ENCODE results near the gene KCNMA1. TPM values are rescaled to one million over a fixed set of nuclear protein-coding genes. Genes with fewer than 3 reads are reported as not detected.

The KCNMA1 gene
- polyA plus RNA-seq, 1 donor from 2014 or later, result 60.8 TPM

DNA sequence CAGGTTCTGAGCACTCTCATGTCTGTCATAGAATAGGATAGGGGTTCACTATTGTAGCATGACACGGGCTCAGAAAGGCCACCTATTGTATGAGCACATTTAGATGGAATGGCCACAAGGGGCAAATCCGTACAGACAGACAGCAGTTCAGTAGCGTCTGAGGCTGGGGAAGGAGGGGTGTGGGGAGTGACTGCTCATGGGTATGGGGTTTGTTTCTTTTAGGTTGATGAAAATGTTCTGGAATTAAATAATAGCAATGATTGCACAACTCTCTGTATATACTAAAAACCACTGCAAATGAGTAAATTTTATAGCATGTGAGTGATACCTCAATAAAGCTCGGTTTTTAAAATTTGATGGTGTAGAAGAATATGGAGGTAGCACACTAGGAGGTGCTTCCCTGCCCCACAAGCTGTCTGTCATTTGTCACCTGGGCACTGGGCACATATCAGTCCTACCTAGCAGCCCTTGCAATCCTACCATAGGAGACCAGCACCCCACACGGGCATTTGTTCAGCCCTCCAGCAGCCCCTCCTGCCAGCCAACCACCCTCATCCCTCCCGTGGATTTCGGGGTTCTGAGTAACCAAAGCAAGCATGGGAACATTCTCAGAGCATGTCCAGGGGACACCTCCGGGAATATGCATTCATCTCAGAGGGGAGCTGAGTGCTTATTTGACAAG is 35.2 kb downstream of the KCNMA1 start:
- Histone ChIP-seq H3F3A (ENCODE audit: insufficient read depth, low read length, poor library complexity, severe bottlenecking) (no peaks in the 10 kb centered on the region), H3K9me2 (ENCODE audit: insufficient read depth, low read length) (no peaks in the 10 kb centered on the region), H3K79me2 (replicated peaks; ENCODE audit: insufficient read depth, low read length) (no peaks in the 10 kb centered on the region), H3K27ac (ENCODE audit: low read length) (no peak overlapping the region), H2AFZ (ENCODE audit: low read depth, low read length) (no peak overlapping the region), H3K9me3 (ENCODE audit: low read length) (no peaks in the 10 kb centered on the region), H4K20me1 (ENCODE audit: insufficient read depth) (no peaks in the 10 kb centered on the region), H3K4me3 (ENCODE audit: low read length) (no peak overlapping the region), H3K27me3 (ENCODE audit: insufficient read depth, low read depth, low read length) (no peaks in the 10 kb centered on the region), H3K9ac (ENCODE audit: low read length) (no peak overlapping the region), H3K4me2 (ENCODE audit: low read length) (no peak overlapping the region), H3K36me3 (ENCODE audit: insufficient read depth, low read length) (no peaks in the 10 kb centered on the region)
- TF ChIP-seq SMC3 (conservative IDR thresholded peaks at IDR 0.05; ENCODE audit: poor library complexity), result no peak
- no peak for TF ChIP-seq POLR2AphosphoS5 (IDR thresholded peaks at IDR 0.05)
- no peak for TF ChIP-seq CTCF (IDR thresholded peaks at IDR 0.05; ENCODE audit: poor library complexity, severe bottlenecking)
- TF ChIP-seq RAD21 (conservative IDR thresholded peaks at IDR 0.05), result no peak
- TF ChIP-seq MXI1 (conservative IDR thresholded peaks at IDR 0.05; ENCODE audit: poor library complexity, severe bottlenecking), result no peak
- no peak for TF ChIP-seq EZH2 (IDR thresholded peaks at IDR 0.05; ENCODE audit: borderline replicate concordance, insufficient read depth, low read length, poor library complexity, severe bottlenecking)
- no peak for TF ChIP-seq REST (IDR thresholded peaks at IDR 0.05; ENCODE audit: borderline replicate concordance)
- no peak for TF ChIP-seq EP300 (conservative IDR thresholded peaks at IDR 0.05; ENCODE audit: poor library complexity, severe bottlenecking)
- no peak for TF ChIP-seq TAF1 (IDR thresholded peaks at IDR 0.05; ENCODE audit: low read depth)

DNA sequence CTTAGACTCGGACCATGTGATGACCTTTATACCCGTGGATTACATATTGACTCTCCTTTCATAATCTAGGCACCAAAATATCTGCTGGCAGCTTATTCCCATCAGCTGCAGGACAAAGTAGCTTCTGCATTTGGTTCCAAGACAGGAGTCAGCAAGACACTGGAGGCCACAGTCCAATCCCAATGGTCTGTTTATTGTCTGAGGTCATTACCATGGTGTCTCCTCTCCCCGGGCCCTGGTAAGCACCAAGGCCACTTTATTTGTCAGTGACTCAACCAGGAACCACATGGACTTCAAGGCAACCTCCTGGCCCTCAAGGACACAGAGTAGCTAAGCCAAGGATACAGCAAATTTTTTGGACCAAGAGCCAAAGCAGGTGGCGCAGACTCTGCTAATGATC is 36.1 kb downstream of the KCNMA1 start:
- no peaks in the 10 kb centered on the region for H4K20me1 ChIP-seq (ENCODE audit: insufficient read depth)
- H3K4me2 ChIP-seq (ENCODE audit: low read length), result no peak overlapping the region
- H3K27ac ChIP-seq (ENCODE audit: low read length), result peak overlapping the region; percentile 35
- no peaks in the 10 kb centered on the region for H3F3A ChIP-seq (ENCODE audit: insufficient read depth, low read length, poor library complexity, severe bottlenecking)
- no peaks in the 10 kb centered on the region for H3K9me3 ChIP-seq (ENCODE audit: low read length)
- no peak overlapping the region for H2AFZ ChIP-seq (ENCODE audit: low read depth, low read length)
- no peak overlapping the region for H3K9ac ChIP-seq (ENCODE audit: low read length)
- no peaks in the 10 kb centered on the region for H3K79me2 ChIP-seq (replicated peaks; ENCODE audit: insufficient read depth, low read length)
- H3K9me2 ChIP-seq (ENCODE audit: insufficient read depth, low read length), result no peaks in the 10 kb centered on the region
- H3K36me3 ChIP-seq (ENCODE audit: insufficient read depth, low read length), result no peaks in the 10 kb centered on the region
- TF ChIP-seq MXI1 (conservative IDR thresholded peaks at IDR 0.05; ENCODE audit: poor library complexity, severe bottlenecking) (no peak), RAD21 (conservative IDR thresholded peaks at IDR 0.05) (no peak), EZH2 (IDR thresholded peaks at IDR 0.05; ENCODE audit: borderline replicate concordance, insufficient read depth, low read length, poor library complexity, severe bottlenecking) (no peak), POLR2AphosphoS5 (IDR thresholded peaks at IDR 0.05) (no peak), CTCF (IDR thresholded peaks at IDR 0.05; ENCODE audit: poor library complexity, severe bottlenecking) (no peak), REST (IDR thresholded peaks at IDR 0.05; ENCODE audit: borderline replicate concordance) (no peak), TAF1 (IDR thresholded peaks at IDR 0.05; ENCODE audit: low read depth) (no peak)
- H3K4me3 ChIP-seq (ENCODE audit: low read length), result no peak overlapping the region
- H3K27me3 ChIP-seq (ENCODE audit: insufficient read depth, low read depth, low read length), result no peaks in the 10 kb centered on the region

All from neural cell (in vitro differentiated cells).